ENCODE measurements around the gene GMPR.
"Not testable (repeated sequence)": the region's sequence is repeated elsewhere in the genome, so short reads cannot be mapped to it uniquely, and the experiment has no call there.

Gene GMPR

GRCh38 chr6:16251706-16252105, 13.3 kb downstream of the GMPR start:
- no peak for DNase-seq

GRCh38 chr6:16252686-16253299, 14.4 kb downstream of the GMPR start:
- DNase-seq, result no peak

GRCh38 chr6:16253399-16254144, 15.2 kb downstream of the GMPR start:
- no peak for DNase-seq

DNA sequence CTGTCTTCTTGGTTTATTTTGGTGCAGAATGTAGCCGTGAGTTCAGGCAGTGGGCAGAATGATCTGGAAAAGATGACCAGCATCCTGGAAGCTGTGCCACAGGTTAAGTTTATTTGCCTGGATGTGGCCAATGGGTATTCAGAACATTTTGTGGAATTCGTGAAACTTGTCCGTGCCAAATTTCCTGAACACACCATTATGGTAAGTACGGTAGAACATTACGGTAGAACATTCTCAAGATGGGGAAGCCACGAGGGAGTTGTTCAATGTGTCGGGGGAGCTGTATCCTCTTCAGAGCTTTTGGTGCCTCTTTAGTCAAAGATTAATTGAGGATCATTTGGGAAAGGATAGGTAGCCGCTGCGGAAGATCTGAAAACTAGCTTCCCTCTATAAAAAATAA, 16.1 kb downstream of the GMPR start:
- DNase-seq, result no peak

DNA sequence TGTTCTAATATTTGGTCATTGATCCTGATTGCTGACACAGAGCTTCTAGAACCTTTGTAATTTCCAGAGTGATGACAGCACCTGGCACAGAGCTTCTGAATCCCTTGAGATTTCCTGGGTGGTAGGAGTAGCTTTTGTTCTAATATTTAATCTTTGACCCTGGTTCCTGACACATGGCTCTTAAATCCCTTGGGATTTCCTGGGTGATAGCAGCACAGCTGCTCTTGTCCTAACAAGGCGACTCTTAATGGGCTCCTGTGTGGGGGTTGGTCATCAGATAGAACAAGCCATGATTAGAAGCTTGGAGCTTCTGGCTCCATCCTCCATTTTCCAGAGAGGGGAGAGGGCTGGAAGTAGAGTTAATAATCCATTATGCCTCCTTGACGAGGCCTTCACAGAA, 18.4 kb downstream of the GMPR start:
- no peak for DNase-seq

DNA sequence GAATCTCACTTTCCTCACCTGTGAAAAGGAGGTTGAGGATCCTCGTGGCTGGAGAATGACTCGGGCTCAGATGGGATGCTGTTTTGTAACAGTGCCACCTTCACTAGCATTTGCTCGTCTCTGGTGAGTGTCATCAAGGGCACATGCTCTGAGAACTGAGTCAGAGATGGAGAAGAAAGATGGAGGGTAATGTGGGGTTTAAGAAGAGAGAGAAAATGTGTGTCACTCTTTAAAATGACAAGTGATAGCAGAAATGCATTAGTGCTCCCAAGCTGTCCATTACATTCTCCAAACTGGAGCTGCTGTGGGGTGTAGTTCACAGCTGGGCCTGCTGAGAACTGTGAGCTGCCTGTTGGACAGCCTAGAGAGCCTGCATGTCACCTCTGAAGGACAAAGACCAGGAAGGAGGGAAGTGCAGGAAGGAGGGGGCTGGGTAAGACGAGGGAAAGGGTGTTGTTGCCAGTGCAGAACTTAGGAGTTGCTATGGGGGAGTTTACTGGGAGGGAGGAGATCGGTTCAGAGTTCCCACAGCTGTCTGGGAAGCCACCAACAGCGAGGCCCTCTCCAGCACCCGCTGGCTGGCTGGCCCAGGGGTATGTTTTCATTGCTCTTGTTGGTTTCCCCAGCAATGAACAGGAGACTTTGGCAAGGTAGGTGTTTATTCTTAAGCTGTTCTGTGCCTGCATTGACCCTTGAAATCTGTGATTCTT, 19.8 kb downstream of the GMPR start:
- DNase-seq, result no peak

DNA sequence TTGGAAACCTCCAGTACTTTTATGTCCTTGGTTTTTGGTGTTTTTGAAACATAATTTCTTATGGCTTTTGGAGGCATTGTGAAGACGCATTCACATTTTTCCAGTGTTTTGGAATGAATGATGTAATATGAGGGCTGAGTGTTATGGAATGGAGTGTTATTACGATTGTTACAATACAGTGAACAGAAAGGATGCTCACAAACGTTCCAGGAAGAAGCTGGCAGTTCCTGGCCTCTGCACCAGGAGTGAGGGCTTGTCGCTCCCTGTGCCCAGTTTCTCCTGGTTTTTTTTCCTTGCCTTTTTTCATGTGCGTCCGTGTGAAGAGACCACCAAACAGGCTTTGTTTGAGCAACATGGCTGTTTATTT, 20.3 kb downstream of the GMPR start:
- no peak for DNase-seq

- not testable (repeated sequence) for DNase-seq
Measured at GRCh38 chr6:16259604-16260003, 21.2 kb downstream of the GMPR start.

GRCh38 chr6:16260602-16261001, 22.2 kb downstream of the GMPR start:
- DNase-seq, result not testable (repeated sequence)

DNA sequence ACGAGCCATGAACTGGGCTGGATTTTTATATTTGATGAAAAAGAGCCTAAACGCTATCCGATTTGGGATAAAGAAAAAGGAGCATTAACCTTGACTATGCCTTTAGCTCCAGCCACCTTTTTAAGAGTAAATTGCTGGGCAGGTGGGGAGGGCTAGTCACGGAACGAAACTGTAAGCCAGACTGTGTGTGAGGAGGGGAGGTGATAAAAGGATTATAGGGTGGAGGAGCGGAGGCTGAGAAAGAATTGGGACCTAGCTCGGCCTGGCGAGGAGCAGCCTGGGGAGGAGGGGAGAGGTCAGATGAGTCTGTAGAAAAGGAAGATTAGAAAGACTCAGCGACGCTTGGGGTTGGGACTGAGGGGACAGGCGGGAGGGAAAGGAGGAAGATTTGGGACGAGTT, 24.4 kb downstream of the GMPR start:
- DNase-seq, result not testable (repeated sequence)

- not testable (repeated sequence) for DNase-seq
Measured at GRCh38 chr6:16263464-16264099, 25.2 kb downstream of the GMPR start.

GRCh38 chr6:16264785-16265184, 26.4 kb downstream of the GMPR start:
- DNase-seq, result no peak

DNA sequence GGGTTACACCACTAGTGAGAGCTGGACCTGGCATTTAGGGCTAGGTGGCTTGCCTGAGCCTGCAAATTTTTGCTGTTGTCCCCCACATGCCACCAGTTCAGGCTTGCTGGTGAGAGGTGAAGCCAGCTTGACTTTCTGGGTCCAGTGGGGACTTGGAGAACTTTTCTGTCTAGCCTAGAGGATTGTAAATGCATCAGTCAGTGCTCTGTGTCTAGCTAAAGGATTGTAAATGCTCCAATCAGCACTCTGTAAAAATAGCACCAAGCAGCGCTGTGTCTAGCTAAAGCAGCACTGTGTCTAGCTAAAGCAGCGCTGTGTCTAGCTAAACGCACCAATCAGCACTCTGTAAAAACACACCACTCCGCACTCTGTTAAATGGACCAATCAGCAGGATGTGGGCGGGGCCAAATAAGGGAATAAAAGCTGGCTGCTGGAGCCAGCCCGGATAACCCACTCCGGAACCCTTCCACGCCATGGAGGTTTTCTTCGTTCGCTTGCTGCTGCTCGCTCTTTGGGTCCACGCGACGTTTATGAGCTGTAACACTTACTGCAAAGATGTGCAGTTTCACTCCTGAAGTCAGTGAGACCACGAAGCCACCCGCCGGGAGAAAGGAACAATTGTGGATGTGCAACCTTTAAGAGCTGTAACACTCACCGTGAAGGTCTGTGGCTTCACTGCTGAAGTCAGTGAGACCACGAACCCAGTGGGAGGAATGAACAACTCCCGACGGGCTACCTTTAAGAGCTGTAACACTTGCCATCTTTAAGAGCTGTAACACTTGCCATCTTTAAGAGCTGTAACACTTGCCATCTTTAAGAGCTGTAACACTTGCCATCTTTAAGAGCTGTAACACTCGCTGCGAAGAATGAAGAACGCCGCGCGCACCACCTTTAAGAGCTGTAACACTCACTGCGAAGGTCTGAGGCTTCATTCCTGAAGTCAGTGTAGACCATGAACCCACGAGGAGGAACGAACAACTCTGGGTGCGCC, 27.3 kb downstream of the GMPR start:
- no peak for DNase-seq

DNA sequence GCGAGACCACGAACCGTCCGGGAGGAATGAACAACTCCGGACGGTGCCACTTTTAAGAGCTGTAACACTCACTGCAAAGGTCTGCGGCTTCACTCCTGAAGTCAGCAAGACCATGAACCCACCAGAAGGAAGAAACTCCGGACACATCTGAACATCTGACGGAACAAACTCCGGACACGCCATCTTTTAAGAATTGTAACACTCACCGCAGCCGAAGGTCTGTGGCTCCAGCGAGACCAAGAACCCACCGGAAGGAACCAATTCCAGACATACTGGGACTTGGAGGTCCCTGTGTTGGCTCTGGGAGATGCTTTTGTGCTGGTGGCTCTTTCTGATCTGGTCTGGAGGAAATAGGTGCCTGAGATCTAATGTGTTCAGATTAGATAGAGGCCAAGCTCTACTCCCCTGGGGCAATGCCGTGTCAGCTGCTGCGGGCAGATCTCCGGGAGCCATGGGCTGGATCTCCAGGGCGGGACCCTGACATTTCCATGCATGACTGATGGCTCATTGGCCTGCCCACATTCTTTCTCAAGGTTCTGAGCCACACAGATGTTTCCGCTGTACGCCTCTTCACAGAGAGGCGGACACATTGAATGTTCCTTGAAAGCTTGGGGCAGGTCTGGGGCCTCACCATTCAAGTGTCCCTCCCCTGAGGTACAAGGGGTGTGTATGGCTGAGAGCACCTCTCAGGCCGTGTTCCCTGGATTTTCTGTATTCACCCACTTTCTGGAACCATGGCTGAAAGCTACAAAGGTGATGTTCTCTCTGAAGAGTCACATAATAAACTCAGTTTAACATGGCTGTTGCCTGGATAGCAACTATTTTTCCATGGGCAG, 29.3 kb downstream of the GMPR start:
- DNase-seq, result no peak

GRCh38 chr6:16269442-16270070, 31.2 kb downstream of the GMPR start:
- not testable (repeated sequence) for DNase-seq

GRCh38 chr6:16270178-16270794, 31.9 kb downstream of the GMPR start:
- DNase-seq, result no peak

GRCh38 chr6:16271428-16271827, 33.0 kb downstream of the GMPR start:
- DNase-seq, result no peak

GRCh38 chr6:16272201-16272600, 33.8 kb downstream of the GMPR start:
- DNase-seq, result no peak

GRCh38 chr6:16273256-16273655, 34.9 kb downstream of the GMPR start:
- DNase-seq, result no peak

- no peak for DNase-seq
Measured at GRCh38 chr6:16274483-16274882, 36.1 kb downstream of the GMPR start.
